ENCODE data around the gene MKLN1.

- TF ChIP-seq CTCF (IDR thresholded peaks at IDR 0.05; ENCODE audit: low read length) (no peak), EZH2 (IDR thresholded peaks at IDR 0.05; ENCODE audit: borderline replicate concordance, low read length) (no peak)
These were observed 202.5 kb downstream of the MKLN1 start for GRCh38 chr7:131530137-131530536.

Data from OCI-LY1 (cell line).